ENCODE data around the gene SLC6A9.

Gene SLC6A9

DNA sequence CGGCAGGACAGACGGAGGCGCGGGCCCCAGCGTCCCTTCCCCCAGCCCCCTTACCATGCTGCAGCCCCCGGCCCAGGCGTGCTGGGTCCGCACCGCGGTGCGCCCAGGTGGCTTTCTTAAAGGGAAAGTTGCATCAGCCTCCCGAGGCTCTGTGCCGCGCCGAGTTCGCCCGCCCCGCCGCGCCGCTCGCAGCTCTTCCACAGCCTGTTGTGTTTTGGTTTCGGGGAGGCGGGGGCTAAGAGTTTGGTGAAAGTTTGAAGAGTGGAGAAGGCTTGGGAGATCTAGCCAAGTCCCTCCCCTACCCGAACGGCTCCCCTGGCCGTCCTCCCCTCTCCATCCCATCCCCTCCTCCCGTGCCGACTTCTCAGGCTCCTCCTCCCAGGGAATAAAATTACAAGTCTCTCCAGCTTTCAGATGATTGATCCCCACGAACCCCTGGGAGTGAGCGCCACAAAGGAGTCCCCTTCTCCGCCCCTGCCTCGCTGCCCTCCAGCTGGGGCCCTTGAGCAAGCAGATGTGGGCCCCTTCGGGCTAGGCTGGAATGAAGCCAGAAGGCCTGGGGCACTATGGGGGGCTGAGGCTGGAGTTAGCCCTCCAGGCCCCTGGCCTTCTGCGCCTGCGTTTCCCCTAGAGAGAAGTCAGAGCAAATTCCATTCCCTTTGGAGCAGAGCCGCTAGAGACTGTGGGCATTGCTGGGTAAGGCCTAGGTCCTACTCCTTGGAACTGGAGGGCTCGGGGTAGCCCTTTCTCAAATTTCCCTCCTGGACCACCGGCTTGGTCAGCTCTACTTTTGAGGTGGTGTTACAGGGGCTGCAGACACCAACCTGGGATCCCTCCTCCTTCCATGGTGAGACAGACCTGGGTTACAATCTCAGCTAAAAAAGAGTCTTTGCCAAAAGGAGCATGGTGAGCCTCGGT, at the start of gene SLC6A9:
TSS of gene SLC6A9 (minus strand) at position 211 of the 918 bp plus-strand sequence. CDS start 7,185 bp downstream, outside the sequence.
- DNase-seq: peak; percentile 67

GRCh38 chr1:44079566-44079965, 48.3 kb upstream of the SLC6A9 start:
- Mint-ChIP-seq H3K27me3 (peaks cover 39% of the 10 kb centered on the region), H3K9me3 (no peaks in the 10 kb centered on the region), H3K4me3 (no peak overlapping the region), H3K36me3 (no peaks in the 10 kb centered on the region), H3K4me1 (no peaks in the 10 kb centered on the region), H3K27ac (no peak overlapping the region)
- CTCF ChIA-PET: no interaction called here
- DNase-seq: no peak

More for the DNA sequence above, at the start of gene SLC6A9:
- Mint-ChIP-seq H3K27me3 (peaks cover 18% of the 10 kb centered on the region), H3K36me3 (no peaks in the 10 kb centered on the region), H3K9me3 (no peaks in the 10 kb centered on the region), H3K4me3 (peak within 1 kb of the TSS; percentile 81), H3K27ac (peak within 1 kb of the TSS; percentile 70), H3K4me1 (peaks cover 34% of the 10 kb centered on the region)
- CTCF ChIA-PET: interaction anchor here (2.1 to 9.8 kb wide), 2 partner anchors 17 to 28 kb away, joined by 9 to 161 read pairs; no protein-coding TSS in a partner anchor

GRCh38 chr1:44078104-44078503, 46.8 kb upstream of the SLC6A9 start:
- Mint-ChIP-seq H3K27ac (no peak overlapping the region), H3K36me3 (no peaks in the 10 kb centered on the region), H3K4me1 (no peaks in the 10 kb centered on the region), H3K27me3 (peaks cover 43% of the 10 kb centered on the region), H3K9me3 (no peaks in the 10 kb centered on the region), H3K4me3 (no peak overlapping the region)
- CTCF ChIA-PET: no interaction called here
- DNase-seq: no peak

DNA sequence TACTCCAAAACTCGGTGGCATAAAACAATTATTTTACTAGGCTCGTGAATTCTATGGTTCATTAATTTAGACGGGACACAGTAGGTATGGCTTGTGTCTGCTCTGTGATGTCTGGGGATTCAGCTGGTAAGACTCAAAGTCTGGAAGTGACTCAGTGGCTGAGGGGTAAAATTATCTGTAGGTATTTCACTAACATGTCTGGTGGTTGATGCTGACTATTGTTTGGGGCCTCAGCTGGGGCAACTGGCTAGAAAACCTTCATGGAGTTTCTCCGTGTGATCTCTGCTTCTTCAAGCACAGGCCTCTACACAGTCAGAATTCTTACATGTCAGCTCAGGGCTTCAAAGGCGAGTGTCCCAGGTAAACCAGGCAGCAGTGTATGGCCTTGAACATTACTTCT, 46.2 kb upstream of the SLC6A9 start:
- H3K4me3 Mint-ChIP-seq: no peak overlapping the region
- no peaks in the 10 kb centered on the region for H3K4me1 Mint-ChIP-seq
- H3K9me3 Mint-ChIP-seq: no peaks in the 10 kb centered on the region
- H3K27ac Mint-ChIP-seq: no peak overlapping the region
- CTCF ChIA-PET: no interaction called here
- DNase-seq: no peak
- peaks cover 37% of the 10 kb centered on the region for H3K27me3 Mint-ChIP-seq
- H3K36me3 Mint-ChIP-seq: no peaks in the 10 kb centered on the region

- no peaks in the 10 kb centered on the region for H3K36me3 Mint-ChIP-seq
Observed at GRCh38 chr1:44076066-44076465, 44.8 kb upstream of the SLC6A9 start.

DNA sequence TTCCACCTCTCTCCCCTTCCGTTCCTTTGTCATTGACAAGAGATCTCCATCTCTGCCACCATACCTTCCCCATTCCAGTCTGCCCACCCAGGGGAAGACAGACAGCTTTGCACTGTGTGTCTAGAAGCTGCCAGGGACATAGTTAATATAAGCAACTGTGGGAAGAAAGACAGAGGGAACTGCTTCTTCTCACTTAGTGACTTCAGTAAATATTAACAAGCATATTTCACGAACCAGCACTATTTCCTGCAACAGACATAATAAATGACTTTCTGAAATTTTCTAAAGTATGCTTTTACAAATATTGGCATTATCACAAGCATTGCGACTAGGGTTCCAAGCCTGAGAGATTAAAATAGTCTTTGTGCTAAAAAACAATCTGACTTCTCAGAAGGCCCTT, 43.2 kb upstream of the SLC6A9 start:
- CTCF ChIA-PET: no interaction called here
- peaks cover 49% of the 10 kb centered on the region for H3K27me3 Mint-ChIP-seq
- DNase-seq: no peak
- no peak overlapping the region for H3K4me3 Mint-ChIP-seq
- H3K9me3 Mint-ChIP-seq: no peaks in the 10 kb centered on the region
- H3K36me3 Mint-ChIP-seq: no peaks in the 10 kb centered on the region
- H3K4me1 Mint-ChIP-seq: no peaks in the 10 kb centered on the region
- no peak overlapping the region for H3K27ac Mint-ChIP-seq

More at GRCh38 chr1:44076066-44076465, 44.8 kb upstream of the SLC6A9 start:
- H3K4me3 Mint-ChIP-seq: no peak overlapping the region
- peaks cover 42% of the 10 kb centered on the region for H3K27me3 Mint-ChIP-seq
- no peaks in the 10 kb centered on the region for H3K4me1 Mint-ChIP-seq
- no peaks in the 10 kb centered on the region for H3K9me3 Mint-ChIP-seq
- no peak overlapping the region for H3K27ac Mint-ChIP-seq
- CTCF ChIA-PET: no interaction called here
- no peak for DNase-seq

DNA sequence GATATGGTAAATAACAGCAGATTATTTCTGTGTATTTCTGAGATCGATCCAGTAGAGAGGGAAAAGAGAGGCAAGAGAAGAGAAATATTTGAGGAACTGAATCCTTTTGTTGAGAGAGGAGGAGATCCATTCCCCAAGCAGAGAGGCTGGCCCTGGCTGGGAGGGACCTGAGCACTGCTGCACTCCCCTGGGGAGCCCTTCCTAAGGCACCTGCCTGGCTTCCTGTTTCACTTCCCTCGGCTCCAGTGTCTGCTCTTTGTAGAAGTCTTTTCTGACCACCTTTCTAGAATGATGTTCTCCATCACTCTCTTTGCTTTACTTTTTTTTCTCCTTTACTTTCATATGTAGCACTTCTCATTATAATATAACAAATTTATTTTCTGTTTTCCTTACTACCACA, 42.3 kb upstream of the SLC6A9 start:
- CTCF ChIA-PET: no interaction called here
- Mint-ChIP-seq H3K36me3 (no peaks in the 10 kb centered on the region), H3K27ac (no peak overlapping the region), H3K4me1 (no peaks in the 10 kb centered on the region), H3K4me3 (no peak overlapping the region), H3K9me3 (no peaks in the 10 kb centered on the region), H3K27me3 (peaks cover 53% of the 10 kb centered on the region)
- DNase-seq: no peak

- CTCF ChIA-PET: interaction anchor here (1.3 kb wide), 1 partner anchor 25 kb away, joined by 4 read pairs; no protein-coding TSS in a partner anchor
- Mint-ChIP-seq H3K4me3 (no peak overlapping the region), H3K27me3 (peaks cover 57% of the 10 kb centered on the region), H3K9me3 (no peaks in the 10 kb centered on the region), H3K4me1 (no peaks in the 10 kb centered on the region), H3K36me3 (no peaks in the 10 kb centered on the region), H3K27ac (no peak overlapping the region)
- no peak for DNase-seq
Observed at GRCh38 chr1:44072821-44073220, 41.6 kb upstream of the SLC6A9 start.

GRCh38 chr1:44072204-44072603, 40.9 kb upstream of the SLC6A9 start:
- Mint-ChIP-seq H3K27me3 (peaks cover 63% of the 10 kb centered on the region), H3K9me3 (no peaks in the 10 kb centered on the region), H3K27ac (no peak overlapping the region), H3K4me3 (no peak overlapping the region), H3K36me3 (no peaks in the 10 kb centered on the region), H3K4me1 (no peaks in the 10 kb centered on the region)
- CTCF ChIA-PET: interaction anchor here (1.3 kb wide), 1 partner anchor 24 kb away, joined by 4 read pairs; no protein-coding TSS in a partner anchor
- DNase-seq: no peak

GRCh38 chr1:44071461-44071860, 40.2 kb upstream of the SLC6A9 start:
- H3K9me3 Mint-ChIP-seq: no peaks in the 10 kb centered on the region
- peaks cover 56% of the 10 kb centered on the region for H3K27me3 Mint-ChIP-seq
- no peaks in the 10 kb centered on the region for H3K4me1 Mint-ChIP-seq
- H3K27ac Mint-ChIP-seq: no peak overlapping the region
- H3K4me3 Mint-ChIP-seq: no peak overlapping the region
- no peaks in the 10 kb centered on the region for H3K36me3 Mint-ChIP-seq
- CTCF ChIA-PET: interaction anchor here (1.3 kb wide), 1 partner anchor 23 kb away, joined by 4 read pairs; no protein-coding TSS in a partner anchor
- DNase-seq: no peak

DNA sequence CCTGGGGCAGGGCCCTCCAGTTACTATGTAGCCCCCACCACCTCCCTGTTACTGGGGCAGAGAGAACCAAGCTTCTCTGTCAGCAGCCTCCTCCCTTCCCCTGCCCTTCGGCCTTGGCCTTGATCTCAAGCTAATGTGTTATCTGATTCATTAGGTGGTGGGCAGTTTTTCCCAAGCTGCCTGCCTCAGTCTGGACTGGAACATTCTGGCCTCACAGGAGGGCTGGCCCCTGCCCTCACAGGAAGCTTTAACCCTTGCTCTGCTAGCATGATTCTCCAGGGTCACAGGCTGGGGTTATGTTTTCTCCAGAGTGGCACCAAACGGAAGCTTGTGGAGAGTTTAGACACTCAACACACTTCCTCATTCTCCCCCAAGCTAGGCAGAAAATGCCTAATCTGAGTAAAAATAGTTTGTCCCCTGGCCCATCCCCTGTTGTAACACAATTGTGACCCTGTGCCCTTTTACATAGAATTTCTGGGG, 37.2 kb upstream of the SLC6A9 start:
- no peaks in the 10 kb centered on the region for H3K4me1 Mint-ChIP-seq
- CTCF ChIA-PET: no interaction called here

GRCh38 chr1:44067266-44068250, 36.3 kb upstream of the SLC6A9 start:
- H3K4me3 Mint-ChIP-seq: no peak overlapping the region
- H3K9me3 Mint-ChIP-seq: no peaks in the 10 kb centered on the region
- CTCF ChIA-PET: interaction anchor here (1.4 kb wide), 1 partner anchor 132 kb away, joined by 4 read pairs; no protein-coding TSS in a partner anchor
- H3K27ac Mint-ChIP-seq: no peak overlapping the region
- peaks cover 40% of the 10 kb centered on the region for H3K27me3 Mint-ChIP-seq
- no peak for DNase-seq
- H3K4me1 Mint-ChIP-seq: no peaks in the 10 kb centered on the region
- H3K36me3 Mint-ChIP-seq: no peaks in the 10 kb centered on the region

More for the DNA sequence above, 37.2 kb upstream of the SLC6A9 start:
- Mint-ChIP-seq H3K4me3 (no peak overlapping the region), H3K27ac (no peak overlapping the region), H3K36me3 (no peaks in the 10 kb centered on the region), H3K27me3 (peaks cover 38% of the 10 kb centered on the region), H3K9me3 (no peaks in the 10 kb centered on the region)
- no peak for DNase-seq

DNA sequence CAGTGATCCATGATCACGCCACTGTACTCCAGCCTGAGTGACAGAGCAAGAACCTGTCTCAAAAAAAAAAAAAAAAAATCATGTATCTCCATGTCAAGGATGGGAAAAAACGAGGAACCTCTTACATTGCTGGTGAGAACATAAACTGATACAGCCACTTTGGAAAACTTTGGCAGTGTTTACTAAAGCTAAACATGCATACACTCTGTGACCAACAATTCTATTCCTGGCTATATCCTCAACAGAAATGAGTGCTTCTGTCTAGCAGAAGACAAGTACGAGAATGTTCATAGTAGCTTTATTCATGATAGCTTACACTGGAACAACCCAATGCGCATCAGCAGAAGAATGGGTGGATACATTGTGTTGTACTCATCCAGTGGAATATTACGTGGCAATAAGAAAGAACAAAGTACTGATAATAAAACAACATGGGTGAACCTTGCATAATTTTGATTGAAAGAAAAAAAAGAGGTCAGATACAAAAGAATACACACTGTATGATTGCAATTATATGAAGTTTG, 31.5 kb upstream of the SLC6A9 start:
- Mint-ChIP-seq H3K27me3 (peaks cover 23% of the 10 kb centered on the region), H3K9me3 (no peaks in the 10 kb centered on the region), H3K36me3 (no peaks in the 10 kb centered on the region), H3K4me1 (no peaks in the 10 kb centered on the region), H3K4me3 (no peak overlapping the region), H3K27ac (no peak overlapping the region)
- CTCF ChIA-PET: no interaction called here
- DNase-seq: no peak

GRCh38 chr1:44061857-44062256, 30.6 kb upstream of the SLC6A9 start:
- H3K4me1 Mint-ChIP-seq: no peaks in the 10 kb centered on the region
- CTCF ChIA-PET: no interaction called here
- peaks cover 17% of the 10 kb centered on the region for H3K27me3 Mint-ChIP-seq
- DNase-seq: no peak
- H3K4me3 Mint-ChIP-seq: no peak overlapping the region
- H3K36me3 Mint-ChIP-seq: no peaks in the 10 kb centered on the region
- no peaks in the 10 kb centered on the region for H3K9me3 Mint-ChIP-seq
- H3K27ac Mint-ChIP-seq: no peak overlapping the region
